HG02798 (cell line): ENCODE results near the gene CNTN4.
A peak's percentile ranks its signal among the peaks of the same experiment; 100 is the strongest.

Experiments
- ATAC-seq: cut with Tn5 transposase; IDR thresholded peaks from one replicate; pipeline ENCODE4 v1.9.1; 2021; ENCODE audit warnings: mild to moderate bottlenecking; ENCODE audit not compliant: unreplicated experiment, poor library complexity

Gene CNTN4

DNA sequence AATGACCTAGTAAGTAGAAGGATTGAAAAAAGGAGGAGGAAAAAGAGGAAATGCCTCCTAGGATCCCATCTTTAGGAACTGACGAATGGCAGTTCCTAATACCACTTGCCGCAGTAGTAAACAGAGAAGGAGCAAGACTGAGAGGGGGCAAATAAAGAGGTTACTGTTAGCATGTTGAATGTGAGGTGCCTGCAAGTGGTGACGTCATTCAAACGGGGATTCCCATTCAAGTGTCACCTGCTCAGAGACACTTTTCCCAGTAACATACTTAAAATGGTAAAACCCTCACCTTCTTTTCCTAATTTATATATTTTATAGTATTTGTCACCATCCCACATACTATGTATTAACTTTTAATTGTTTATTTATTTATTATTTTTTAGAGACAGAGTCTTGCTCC is 832.6 kb downstream of the CNTN4 start:
- ATAC-seq, result no peak

DNA sequence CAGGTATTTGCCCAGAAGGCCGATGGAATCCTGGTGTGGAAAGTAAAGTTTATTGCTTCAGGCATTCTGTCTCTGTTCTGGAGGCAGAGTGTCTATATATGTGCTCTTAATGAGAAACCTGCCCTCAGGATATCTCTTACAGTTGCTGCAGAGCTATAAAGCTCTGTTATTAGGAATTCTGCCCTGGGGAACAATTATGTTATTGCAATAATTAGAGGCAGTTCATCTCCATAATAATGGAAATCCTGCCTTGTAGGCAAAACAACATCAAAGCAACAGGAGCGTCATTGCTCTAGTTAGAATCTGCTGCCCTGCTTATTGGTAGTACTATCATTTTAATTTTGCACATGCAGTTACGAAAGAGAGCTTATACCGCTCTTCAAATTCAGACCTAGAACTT is 835.9 kb downstream of the CNTN4 start:
- ATAC-seq, result no peak

DNA sequence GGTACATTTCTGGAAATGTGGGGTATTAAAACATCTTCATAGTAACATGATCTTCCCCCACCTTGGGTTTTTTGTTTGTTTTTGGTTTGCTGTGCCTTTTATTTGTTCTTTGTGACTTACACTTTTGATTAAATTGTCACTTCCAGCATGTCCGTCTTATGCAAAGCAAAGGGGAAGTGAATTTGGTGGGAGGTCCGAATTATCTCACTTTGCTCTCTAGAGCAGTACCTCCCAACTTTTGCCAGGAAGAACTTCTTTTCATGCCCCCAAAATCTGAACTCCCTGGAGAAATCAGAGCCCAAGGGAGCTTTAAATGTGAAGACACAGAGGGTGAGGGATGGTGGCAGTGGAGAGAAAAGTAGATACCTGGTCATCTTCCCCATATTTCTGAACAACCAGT is 838.4 kb downstream of the CNTN4 start:
- no peak for ATAC-seq

DNA sequence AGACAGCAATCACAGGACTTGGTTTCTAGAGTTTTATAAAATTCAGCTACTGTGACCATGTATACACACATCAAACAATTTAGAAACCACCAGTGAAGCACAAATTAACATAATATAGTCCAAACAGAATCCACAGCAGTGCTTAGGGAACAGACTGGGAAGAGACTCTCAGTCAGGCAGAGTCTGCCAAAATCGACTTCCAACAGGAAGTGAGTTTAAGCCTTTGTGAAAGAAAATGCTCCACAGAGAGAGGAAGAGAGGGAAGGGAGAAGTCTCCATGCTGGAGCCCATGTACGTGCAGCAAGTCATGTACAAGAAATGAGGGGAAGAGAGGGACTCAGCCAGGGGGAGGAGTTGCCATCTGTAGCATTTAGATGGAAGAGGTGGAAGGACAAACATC is 838.9 kb downstream of the CNTN4 start:
- no peak for ATAC-seq

DNA sequence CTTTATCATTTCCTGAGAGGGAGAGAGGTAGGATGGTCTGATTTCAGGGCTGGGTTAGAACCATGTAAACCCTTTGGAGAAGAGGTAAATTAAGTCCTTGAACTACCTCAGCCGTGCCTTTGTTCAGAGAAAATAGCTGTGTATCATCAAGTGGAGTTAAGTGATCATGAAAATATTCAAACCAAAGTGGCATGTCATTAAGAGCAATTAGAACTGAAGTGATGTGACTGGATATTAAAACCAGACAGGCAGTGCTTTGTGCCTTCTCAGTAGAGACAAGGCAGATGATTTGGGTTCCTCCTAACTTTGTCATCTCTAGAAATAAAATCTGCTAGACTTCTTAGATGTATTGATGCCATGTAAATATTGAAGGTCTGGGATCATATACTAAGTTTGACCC is 840.0 kb downstream of the CNTN4 start:
- ATAC-seq, result no peak

DNA sequence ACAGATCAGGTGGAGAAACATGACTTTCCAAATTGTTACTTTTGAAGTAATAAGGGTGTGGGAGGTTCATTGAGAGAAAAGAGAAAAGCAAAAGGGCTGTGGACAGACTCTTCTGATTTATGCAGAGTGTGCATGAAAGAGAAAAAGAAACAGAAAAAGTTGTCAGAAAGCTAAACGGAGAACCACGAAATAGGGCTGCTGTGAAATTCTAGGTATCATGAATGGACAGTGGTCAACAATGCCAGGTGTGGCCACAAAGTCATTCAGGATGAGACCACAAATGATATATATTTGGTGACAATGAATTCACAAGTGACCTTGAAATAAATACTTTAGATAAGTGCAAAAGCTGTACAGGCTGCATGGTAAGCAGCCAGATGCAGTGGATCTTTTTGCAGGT is 841.4 kb downstream of the CNTN4 start:
- peak; percentile 51 for ATAC-seq

DNA sequence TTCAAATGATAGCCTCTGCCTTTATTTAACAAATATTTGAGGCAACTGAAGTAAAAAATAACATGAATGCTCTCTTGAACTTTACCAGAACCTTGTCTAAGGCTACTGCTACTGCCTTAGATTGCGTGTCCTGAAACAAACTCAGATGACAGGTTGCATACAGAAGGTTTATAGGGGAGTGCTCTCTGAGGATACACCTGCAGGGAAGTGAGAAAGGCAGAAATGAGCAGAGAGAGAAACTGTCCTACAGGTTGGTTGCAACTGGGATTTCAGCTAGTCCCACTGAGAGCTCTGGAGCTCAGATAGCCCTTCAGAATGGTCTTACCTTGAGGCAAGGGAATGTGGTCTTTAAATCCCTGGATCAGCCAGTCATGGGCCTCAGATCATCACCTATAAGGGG is 846.0 kb downstream of the CNTN4 start:
- peak; percentile 81 for ATAC-seq

DNA sequence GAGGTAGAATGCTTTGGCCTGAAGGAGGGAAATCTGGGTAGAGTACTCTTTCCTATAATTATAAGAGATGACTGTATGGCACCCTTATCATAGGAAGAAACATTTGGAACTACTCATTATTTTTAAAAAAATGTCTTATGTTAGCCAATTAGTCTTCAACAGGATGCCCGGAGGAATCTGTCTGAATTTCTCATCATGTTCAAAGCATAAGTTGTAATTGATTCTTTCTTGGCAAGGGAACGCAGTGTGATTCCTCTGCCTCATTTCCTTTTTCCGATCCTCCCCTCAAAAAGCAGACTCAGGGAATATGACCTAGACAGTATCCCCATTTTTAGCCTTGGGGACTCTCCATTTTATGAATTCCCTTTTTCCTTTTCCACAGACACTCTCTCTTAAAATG is 846.5 kb downstream of the CNTN4 start:
- ATAC-seq, result no peak

DNA sequence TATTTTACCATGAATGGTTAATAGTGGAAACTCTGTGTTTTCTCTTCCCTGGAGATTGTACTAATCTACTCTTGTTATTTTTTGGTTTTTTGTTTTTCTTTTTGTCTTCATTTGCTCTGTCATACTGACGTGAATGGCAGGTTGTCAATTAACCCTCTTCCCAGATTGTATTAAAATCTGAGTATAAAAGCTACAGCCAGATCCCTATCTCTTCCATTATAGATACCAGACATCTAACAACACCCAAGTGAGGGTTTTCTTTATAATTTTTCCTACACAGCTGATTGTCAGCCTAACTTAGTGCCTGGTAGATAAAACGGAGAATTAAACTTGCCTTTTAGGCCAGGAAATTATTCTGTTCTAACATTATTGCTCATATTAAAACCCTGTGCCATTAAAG is 848.9 kb downstream of the CNTN4 start:
- no peak for ATAC-seq

DNA sequence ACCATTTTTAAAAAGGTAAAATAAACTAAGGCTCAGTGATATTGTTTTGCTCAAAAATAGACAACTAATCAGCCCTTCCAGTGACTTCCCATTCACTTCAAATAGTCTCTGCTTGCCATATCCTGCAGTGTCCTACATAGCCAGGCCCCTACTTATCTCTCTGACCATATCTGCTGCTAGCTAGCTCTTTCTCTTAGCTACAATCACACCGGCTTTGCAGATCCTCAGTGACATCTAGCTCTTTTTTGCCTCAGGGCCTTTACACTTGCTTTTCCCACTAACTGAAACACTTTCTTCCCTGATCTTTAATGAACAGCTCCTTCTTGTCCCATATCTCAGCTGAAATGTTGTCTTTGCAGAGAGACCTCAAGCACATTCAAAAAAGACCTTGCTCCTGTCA is 850.2 kb downstream of the CNTN4 start:
- no peak for ATAC-seq

DNA sequence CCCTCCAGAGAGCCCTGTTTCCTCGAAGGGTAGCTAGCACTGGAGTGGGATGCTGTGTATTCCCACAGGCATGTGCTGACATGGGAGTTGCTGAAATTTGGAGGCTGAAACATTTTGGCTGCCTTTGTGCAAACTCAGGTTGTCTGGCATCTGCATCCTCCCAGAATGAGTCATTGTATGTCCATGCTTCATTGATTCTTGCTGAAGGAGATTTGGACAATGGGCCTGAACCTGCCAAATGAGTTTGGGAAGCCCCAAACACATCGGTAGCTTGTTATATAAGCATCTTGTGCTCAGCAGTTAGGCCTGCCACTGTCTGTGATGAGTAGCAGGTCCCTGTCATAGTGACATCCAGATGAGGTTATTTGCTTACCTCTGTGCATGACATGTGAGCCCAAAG is 851.5 kb downstream of the CNTN4 start:
- ATAC-seq, result no peak

DNA sequence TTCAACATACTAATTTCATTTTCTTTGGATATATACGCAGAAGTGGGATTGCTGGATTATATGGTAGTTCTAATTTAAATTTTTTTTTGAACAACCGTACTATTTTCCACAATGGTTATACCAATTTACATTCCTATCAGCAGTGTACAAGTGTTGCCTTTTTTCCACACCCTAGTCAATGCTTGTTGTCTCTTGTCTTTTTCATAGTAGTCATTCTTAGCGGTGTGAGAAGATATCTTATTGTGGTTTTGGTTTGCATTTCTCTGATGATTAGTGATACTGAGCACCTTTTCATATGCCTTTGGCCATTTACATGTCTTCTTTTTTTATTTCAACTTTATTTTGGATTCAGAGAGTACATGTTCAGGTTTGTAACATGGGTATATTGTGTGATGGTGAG is 858.4 kb downstream of the CNTN4 start:
- ATAC-seq, result no peak

DNA sequence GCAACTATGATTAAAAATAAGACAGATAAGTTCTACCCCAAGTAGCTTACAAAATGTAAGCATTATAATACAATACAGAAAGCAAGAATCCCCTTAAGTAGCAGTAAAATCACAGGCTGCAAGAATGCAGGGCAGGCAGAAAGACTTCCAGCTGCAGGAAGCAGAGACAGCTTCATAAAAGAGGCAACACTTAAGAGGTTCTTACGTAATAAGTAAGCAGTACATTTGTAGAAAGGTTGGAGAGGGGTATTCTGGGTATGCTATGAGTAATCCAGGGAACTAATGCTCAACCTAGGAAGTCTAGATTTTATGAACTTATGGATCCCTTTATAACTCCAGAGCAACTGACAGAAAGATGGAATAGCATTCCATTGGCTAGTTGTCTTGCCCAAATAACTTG is 859.9 kb downstream of the CNTN4 start:
- ATAC-seq, result no peak

DNA sequence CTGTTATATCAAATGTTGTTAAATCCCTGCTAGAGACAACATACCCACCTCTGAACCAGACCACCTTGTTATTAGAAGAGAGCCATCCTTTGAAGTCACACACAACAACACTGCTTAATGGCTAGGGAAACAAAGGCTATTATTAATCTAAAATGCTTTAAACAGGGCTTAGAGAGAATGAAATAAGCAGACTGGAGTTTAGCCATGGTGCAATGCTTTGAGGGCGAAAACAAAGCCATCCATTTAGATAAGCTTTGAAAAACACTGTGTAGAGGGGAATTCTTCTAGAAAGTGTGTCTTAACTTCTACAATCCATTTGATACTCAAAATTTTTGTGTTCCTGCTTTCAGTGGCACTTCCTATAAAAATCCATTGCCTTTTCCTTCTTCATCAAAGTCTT is 862.9 kb downstream of the CNTN4 start:
- ATAC-seq, result no peak

DNA sequence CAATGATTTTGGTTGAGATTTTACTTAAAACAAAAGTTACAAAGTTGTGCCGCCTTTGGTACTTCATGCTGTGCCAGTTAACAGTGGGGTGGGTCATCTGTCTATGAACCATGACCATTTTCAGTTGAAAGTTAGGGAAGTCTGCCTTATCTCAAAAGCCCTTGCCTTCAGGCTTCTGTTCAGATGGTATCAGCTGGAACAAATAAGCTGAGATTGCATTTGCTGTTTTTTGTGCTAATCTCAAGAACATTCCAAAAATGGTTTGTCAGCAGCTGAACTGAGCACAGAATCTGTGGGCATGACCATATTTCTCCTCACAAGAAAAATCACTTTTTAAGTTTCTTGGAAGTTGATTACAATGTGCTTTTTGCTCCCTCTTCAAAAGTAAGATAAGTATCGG is 869.2 kb downstream of the CNTN4 start:
- ATAC-seq, result no peak

DNA sequence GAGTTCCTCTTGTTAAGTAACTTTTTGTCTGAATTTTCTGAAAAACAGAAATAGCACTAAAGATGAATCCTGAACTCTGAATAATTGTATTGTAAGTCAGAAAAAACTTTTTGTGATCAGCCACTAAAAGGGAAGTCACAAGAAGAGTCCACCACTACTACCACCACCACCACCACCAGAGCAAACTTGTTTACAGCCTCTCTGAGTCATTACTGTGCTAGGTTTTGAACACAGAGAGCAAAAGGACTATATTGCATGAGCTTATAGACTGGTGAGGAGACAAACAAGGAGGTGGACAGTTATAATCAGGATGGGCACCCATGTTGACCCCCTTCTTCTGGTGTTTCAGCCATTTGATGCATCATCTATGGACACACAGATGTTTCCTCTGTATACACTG is 869.8 kb downstream of the CNTN4 start:
- no peak for ATAC-seq

DNA sequence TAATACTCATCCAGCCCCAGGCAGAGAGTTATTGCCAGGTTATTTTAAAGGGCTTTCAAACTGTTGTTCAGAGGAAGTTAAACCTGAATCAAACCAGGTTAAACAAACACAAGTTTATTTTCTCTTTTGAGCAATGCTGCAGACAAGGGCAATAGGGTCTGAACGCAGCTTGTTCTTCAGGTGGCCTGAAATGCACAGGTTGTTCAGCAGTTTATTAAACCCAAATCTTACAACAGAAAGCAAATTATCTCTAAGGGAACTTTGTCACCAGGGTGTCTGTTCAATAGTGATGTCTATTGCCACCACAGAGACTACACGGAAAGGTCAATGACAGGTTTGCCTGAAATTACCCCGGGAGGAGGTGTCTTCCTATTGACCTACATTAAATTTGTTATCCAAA is 877.5 kb downstream of the CNTN4 start:
- ATAC-seq, result no peak

DNA sequence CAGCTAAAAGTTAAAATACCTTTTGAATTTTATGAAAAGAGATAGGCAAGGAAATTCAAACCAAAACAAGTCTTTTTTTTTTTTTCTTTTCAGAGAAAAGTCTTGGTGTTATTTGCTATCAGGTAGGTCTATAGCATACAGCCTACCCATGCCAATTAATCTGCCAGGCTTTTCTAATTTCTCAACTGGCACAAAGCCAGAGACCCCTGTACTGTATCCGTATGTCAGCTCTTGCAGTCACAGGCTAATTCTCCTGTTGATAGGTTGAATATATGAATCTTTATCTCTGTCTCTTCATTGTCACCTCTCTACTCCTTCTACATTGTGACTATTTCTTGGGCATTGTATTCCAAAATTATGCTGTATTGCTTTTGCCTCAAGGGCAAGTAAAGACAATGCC is 878.1 kb downstream of the CNTN4 start:
- ATAC-seq, result no peak

DNA sequence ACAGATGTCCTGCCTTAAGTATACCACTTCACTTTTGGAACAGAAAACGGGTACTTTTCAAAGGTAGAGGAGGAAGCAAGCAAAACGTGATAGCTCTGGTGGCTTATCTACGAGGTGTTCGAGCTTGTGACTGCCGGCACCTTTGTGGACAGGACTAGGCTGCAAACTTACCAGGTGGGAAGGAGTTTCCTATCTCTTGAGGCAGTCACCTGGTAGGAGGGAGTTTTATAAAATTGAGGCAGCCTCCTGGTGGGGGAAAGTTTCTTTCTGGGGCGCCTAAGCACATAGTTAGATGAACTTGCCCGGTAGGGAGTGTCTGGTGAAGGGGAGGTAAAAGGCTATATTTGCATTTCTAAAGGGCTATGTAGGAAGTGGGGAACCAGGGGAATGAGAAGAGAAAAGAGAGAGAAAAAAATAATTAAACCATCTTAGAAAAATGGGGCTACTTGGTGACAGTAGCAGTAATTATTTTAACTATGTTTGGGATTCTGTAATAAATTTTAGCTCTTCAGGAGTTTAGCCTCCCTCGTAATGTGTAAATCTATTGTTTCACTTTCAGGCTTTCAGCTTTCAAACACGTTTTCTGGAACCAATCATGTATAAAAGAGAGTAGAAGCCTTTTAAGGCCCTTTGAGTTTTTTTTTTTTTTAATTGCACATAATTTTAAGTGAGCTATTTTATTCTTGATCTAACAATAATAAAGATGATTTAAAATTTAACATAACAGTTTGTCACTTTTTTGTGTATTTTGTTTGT is 880.5 kb downstream of the CNTN4 start:
- no peak for ATAC-seq

DNA sequence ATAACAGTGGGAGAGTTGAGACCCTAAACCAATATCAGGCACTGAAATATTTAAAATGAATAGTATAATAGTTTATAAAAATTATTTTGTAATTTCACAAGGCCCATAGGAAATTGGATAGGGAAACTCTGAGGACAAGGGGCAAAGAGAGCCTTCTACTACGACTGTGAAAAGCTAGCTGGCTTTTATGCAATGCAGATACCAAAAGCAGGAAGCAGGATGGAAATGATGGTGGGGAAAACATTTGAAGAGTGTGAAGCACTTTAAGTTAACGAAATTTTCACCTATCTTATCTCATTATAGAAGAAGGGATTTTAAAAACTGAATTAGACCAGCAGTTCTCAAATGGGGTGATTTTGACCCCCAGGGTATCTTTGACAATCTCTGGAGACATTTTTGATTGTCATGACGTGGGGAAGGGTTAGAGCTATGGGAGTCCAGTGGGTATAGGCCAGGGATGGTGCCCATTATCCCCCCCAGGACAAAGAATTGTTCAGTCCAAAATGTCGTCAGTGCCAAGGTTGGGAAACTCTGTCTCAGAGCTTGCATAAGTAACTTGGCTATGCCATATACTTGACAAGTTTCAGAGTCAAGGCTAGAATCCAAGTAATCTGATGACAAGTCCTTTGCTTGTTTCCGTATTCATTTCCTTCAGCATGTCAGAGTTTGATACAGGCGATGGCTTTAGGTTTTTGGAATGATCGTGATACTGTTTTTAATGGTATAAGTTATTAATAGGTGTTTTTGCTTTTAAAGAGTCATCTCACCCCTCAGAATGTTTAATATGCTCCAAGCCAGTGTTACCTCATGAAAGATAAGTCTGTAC is 885.6 kb downstream of the CNTN4 start:
- no peak for ATAC-seq

DNA sequence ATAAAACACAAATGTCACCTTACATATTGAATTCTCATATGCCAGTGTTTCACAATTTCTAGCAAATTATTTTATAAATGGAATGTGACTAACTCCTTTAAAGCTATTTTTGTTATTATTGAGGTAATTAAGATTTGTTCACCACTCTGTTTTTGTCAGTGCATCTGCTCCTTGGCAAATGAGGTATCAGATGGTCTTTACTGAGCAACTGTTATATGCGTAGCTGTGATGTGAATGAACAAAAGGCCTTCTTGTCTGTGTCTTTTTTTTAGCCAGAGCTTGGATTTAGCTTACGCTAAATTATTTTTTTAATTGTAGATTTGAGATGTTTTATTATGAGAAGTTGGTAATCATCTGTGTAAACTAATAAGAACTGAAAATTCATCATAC is 886.2 kb downstream of the CNTN4 start:
- no peak for ATAC-seq

DNA sequence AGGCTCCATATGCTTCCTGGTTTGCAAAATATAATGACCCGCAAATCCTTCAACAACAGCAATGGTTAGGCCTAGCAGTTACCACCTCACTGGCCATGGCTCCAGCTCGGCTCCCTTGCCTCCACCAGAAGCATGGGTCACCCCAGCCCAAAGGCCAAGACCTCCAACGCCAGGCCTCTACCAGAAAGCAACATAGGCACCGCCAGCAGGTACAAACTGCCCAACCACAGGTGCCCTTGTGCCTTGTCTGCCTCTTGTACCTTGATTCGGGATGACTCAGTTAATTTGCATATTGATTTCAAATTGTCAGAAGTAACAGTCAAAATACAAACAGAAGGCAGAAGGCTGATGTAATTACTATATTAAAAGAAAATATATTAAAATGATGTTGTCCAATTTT is 886.8 kb downstream of the CNTN4 start:
- ATAC-seq, result no peak
